Measurements from ENCODE around the gene SURF1. TPM values are rescaled to one million over a fixed set of nuclear protein-coding genes. Genes with fewer than 3 reads are reported as not detected.
A peak's percentile ranks its signal among the peaks of the same experiment; 100 is the strongest.

The SURF1 gene
- total and polyA plus RNA-seq, 8 donors, result 27.9 to 46.1 (median 31.3) TPM

- intact Hi-C loops (cut with DNase I), result no loop called here
- ATAC-seq (no peak), DNase-seq (no peak)
- H3K36me3 ChIP-seq, result no peaks in the 10 kb centered on the region
- H3K4me1 ChIP-seq, result no peaks in the 10 kb centered on the region
- no peak overlapping the region for H3K4me3 ChIP-seq
- peaks cover 0 to 25% of the 10 kb centered on the region in 2 donors for H3K27me3 ChIP-seq
- H3K9me3 ChIP-seq, result no peaks in the 10 kb centered on the region
- TF ChIP-seq CTCF (IDR thresholded peaks at IDR 0.05), result no peak
- no peak overlapping the region for H3K27ac ChIP-seq
Observed at GRCh38 chr9:133309608-133310007, 46.7 kb downstream of the SURF1 start.

DNA sequence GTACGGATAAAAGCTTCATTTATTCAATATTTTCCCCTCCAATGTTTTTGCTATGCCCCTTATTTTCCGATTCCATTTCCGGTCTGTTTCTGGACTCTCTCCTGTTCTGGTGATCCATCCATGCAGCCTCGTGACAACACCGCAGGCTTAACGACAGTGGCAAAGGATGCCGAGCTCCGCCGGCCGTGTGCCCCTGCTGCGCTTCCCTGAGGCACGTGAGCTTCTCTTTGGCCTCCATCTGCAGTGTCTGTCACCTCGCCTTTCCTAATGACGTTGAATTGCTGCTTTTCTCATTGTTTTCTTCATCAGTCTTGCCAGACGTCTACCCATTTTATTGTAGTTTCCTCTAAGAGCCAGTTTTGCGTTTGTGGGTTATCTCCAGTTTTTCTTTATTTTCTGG, 49.0 kb downstream of the SURF1 start:
- Histone ChIP-seq H3K27ac (no peak overlapping the region), H3K9me3 (no peaks in the 10 kb centered on the region), H3K4me3 (no peak overlapping the region), H3K27me3 (peaks cover 0 to 29% of the 10 kb centered on the region in 2 donors), H3K4me1 (no peaks in the 10 kb centered on the region), H3K36me3 (no peaks in the 10 kb centered on the region)
- ATAC-seq, result no peak
- DNase-seq, result peak in 1 of 4 donors; percentile 43
- TF ChIP-seq CTCF (IDR thresholded peaks at IDR 0.05), result no peak
- intact Hi-C loops (cut with DNase I), result no loop called here

- no peak overlapping the region for H3K4me3 ChIP-seq
- ATAC-seq (no peak), DNase-seq (peak in 2 of 4 donors; percentile 4 to 14)
- intact Hi-C loops (cut with DNase I), result no loop called here
- peaks cover 0 to 29% of the 10 kb centered on the region in 2 donors for H3K27me3 ChIP-seq
- H3K9me3 ChIP-seq, result no peaks in the 10 kb centered on the region
- no peak for TF ChIP-seq CTCF (IDR thresholded peaks at IDR 0.05)
- H3K4me1 ChIP-seq, result no peaks in the 10 kb centered on the region
- H3K36me3 ChIP-seq, result no peaks in the 10 kb centered on the region
- H3K27ac ChIP-seq, result no peak overlapping the region
Observed at GRCh38 chr9:133306242-133307204, 49.8 kb downstream of the SURF1 start.

DNA sequence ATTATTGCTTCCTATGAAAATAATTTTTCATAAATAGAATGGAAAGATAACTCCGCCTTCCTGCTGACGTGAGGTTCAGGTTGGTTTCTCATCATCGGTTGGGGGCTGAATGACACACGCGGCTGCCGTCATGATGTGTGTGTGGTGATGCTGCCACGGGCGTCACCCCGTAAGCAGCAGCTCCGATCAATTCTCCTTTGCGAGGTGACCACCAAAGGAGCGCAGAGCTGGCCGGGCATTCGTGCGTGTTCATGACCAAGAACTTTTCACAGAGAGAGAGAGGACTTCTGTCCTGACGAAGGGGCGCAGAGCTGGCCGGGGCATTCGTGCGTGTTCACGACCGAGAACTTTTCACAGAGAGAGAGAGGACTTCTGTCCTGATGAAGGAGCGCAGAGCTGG, 50.6 kb downstream of the SURF1 start:
- intact Hi-C loops (cut with DNase I), result no loop called here
- no peaks in the 10 kb centered on the region for H3K36me3 ChIP-seq
- TF ChIP-seq CTCF (IDR thresholded peaks at IDR 0.05), result no peak
- DNase-seq (no peak), ATAC-seq (no peak)
- H3K4me1 ChIP-seq, result no peaks in the 10 kb centered on the region
- H3K4me3 ChIP-seq, result no peak overlapping the region
- H3K27me3 ChIP-seq, result peaks cover 0 to 29% of the 10 kb centered on the region in 2 donors
- H3K9me3 ChIP-seq, result no peaks in the 10 kb centered on the region
- H3K27ac ChIP-seq, result no peak overlapping the region

Data from left lung (tissue), 10 donors.